Nephron progenitor cell (in vitro differentiated cells): ENCODE measurements around the gene CENPP.
"Not testable (repeated sequence)": the region's sequence is repeated elsewhere in the genome, so short reads cannot be mapped to it uniquely, and the experiment has no call there.

ENCODE experiments used
- DNase-seq: peaks from one replicate; pipeline ENCODE4 v3.0.0; 2021
- H3K27ac Mint-ChIP-seq: 2 replicates; pipeline ENCODE4 v1.8.0; 2021; ENCODE audit warnings: mild to moderate bottlenecking, moderate library complexity, mixed read lengths
- H3K27me3 Mint-ChIP-seq: 2 replicates; pipeline ENCODE4 v1.8.0; 2021; ENCODE audit warnings: mild to moderate bottlenecking, low read depth, mixed read lengths; ENCODE audit not compliant: poor library complexity
- H3K36me3 Mint-ChIP-seq: 2 replicates; pipeline ENCODE4 v1.8.0; 2021; ENCODE audit warnings: low read depth, mixed read lengths
- H3K4me1 Mint-ChIP-seq: 2 replicates; pipeline ENCODE4 v1.8.0; 2021; ENCODE audit warnings: mixed read lengths
- H3K4me3 Mint-ChIP-seq: 2 replicates; pipeline ENCODE4 v1.8.0; 2021; ENCODE audit warnings: mild to moderate bottlenecking, moderate library complexity, mixed read lengths
- H3K9me3 Mint-ChIP-seq: 2 replicates; pipeline ENCODE4 v1.8.0; 2021; ENCODE audit warnings: mild to moderate bottlenecking, moderate library complexity, mixed read lengths
- TF ChIP-seq, protein P1 (sequence below): fragments of 200-600 bp; sonication (generic); IDR thresholded peaks from 2 replicates; pipeline ENCODE4 v1.5.0; 2021; ENCODE audit warnings: antibody characterized with exemption

Gene CENPP

GRCh38 chr9:92407818-92408217 lies 82.1 kb downstream of the CENPP start:
- no peak overlapping the region for H3K27ac Mint-ChIP-seq
- peaks cover 18% of the 10 kb centered on the region for H3K4me1 Mint-ChIP-seq
- no peak for DNase-seq
- TF ChIP-seq, protein P1, sequence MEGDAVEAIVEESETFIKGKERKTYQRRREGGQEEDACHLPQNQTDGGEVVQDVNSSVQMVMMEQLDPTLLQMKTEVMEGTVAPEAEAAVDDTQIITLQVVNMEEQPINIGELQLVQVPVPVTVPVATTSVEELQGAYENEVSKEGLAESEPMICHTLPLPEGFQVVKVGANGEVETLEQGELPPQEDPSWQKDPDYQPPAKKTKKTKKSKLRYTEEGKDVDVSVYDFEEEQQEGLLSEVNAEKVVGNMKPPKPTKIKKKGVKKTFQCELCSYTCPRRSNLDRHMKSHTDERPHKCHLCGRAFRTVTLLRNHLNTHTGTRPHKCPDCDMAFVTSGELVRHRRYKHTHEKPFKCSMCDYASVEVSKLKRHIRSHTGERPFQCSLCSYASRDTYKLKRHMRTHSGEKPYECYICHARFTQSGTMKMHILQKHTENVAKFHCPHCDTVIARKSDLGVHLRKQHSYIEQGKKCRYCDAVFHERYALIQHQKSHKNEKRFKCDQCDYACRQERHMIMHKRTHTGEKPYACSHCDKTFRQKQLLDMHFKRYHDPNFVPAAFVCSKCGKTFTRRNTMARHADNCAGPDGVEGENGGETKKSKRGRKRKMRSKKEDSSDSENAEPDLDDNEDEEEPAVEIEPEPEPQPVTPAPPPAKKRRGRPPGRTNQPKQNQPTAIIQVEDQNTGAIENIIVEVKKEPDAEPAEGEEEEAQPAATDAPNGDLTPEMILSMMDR: no peak
- no peaks in the 10 kb centered on the region for H3K27me3 Mint-ChIP-seq
- no peak overlapping the region for H3K4me3 Mint-ChIP-seq
- H3K36me3 Mint-ChIP-seq: no peaks in the 10 kb centered on the region
- no peaks in the 10 kb centered on the region for H3K9me3 Mint-ChIP-seq

DNA sequence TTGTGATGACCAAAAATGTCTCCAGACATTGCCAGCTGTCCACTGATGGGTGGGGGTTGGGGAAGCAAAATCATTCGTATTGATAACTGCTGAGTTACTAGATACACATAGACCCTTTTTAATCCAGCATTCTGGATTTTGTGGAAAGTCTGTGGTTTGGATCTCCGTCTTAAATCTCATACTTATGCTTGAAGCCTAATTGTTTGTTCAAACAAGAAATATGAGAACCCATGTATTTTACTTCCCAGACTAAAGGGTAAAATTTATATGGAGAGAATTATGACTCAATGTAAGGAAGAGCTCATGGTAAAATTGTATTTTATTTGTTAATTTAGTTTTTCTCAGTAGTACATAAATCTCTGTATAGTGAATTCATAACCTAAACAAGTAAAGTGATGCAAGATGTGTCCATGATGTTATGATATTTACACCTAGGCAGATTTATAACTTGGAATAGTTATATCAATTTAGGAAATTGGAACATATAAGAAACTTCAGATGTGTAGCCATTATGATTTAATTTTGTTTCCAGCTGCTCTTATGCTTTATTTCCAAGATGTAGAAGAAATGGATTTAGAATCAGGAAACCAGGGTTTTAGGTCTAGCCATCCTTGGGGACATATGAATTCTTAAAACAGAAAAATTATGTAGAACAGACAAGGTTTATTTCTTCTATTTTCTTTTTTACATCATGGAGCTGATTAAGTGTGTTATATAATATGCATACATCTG lies 83.2 kb downstream of the CENPP start:
- H3K4me3 Mint-ChIP-seq: no peak overlapping the region
- no peaks in the 10 kb centered on the region for H3K36me3 Mint-ChIP-seq
- peaks cover 18% of the 10 kb centered on the region for H3K4me1 Mint-ChIP-seq
- DNase-seq: no peak
- H3K27ac Mint-ChIP-seq: no peak overlapping the region
- no peaks in the 10 kb centered on the region for H3K9me3 Mint-ChIP-seq
- no peaks in the 10 kb centered on the region for H3K27me3 Mint-ChIP-seq
- TF ChIP-seq, protein P1: no peak

DNA sequence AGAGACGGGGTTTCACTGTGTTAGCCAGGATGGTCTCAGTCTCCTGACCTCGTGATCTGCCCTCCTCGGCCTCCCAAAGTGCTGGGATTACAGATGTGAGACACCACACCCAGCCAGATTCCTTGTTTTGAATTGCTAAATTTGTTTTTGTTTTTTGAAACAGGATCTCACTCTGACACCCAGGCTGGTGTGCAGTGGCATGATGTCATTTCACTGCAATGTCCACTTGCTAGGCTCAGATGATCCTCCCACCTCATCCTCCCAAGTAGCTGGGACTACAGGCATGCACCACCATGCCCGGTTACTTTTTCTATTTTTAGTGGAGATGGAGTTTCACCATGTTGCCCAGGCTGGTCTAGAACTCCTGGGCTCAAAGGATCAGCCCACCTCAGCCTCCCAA lies 85.4 kb downstream of the CENPP start:
- not testable (repeated sequence) for H3K4me1 Mint-ChIP-seq, H3K36me3 Mint-ChIP-seq, H3K9me3 Mint-ChIP-seq, H3K27ac Mint-ChIP-seq, H3K27me3 Mint-ChIP-seq, DNase-seq, H3K4me3 Mint-ChIP-seq

GRCh38 chr9:92414566-92414965 lies 88.8 kb downstream of the CENPP start:
- Mint-ChIP-seq H3K27ac (no peak overlapping the region), H3K36me3 (no peaks in the 10 kb centered on the region), H3K4me1 (no peaks in the 10 kb centered on the region), H3K4me3 (no peak overlapping the region), H3K9me3 (no peaks in the 10 kb centered on the region), H3K27me3 (no peaks in the 10 kb centered on the region)
- TF ChIP-seq, protein P1: no peak
- DNase-seq: no peak

- no peaks in the 10 kb centered on the region for H3K4me1 Mint-ChIP-seq
- H3K4me3 Mint-ChIP-seq: no peak overlapping the region
- no peak for DNase-seq
Observed at GRCh38 chr9:92422611-92423338, 97.0 kb downstream of the CENPP start.

DNA sequence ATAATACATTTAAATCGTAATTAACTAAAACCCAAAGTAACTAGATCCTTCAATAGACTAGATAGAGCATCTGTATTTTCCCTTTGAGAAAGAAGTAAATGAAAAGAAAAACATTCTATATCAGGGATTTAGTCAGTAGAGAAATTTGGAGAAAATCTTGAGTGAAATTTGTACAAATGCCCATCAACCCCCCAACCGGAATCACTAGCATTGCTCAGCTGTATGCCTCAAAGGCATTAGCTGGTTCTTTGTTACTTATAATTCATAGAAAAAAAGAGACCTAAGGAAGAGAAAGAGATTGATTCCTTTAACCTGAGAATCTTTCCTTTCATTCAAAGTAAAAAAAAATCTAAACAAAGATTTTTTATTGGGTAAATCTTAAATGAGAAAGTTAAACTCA lies 97.9 kb downstream of the CENPP start:
- no peaks in the 10 kb centered on the region for H3K36me3 Mint-ChIP-seq
- TF ChIP-seq, protein P1: no peak
- no peak overlapping the region for H3K4me3 Mint-ChIP-seq
- no peaks in the 10 kb centered on the region for H3K9me3 Mint-ChIP-seq
- no peaks in the 10 kb centered on the region for H3K4me1 Mint-ChIP-seq
- no peak for DNase-seq
- H3K27me3 Mint-ChIP-seq: no peaks in the 10 kb centered on the region
- H3K27ac Mint-ChIP-seq: no peak overlapping the region

More at GRCh38 chr9:92422611-92423338, 97.0 kb downstream of the CENPP start:
- no peak overlapping the region for H3K27ac Mint-ChIP-seq
- H3K27me3 Mint-ChIP-seq: no peaks in the 10 kb centered on the region
- H3K9me3 Mint-ChIP-seq: no peaks in the 10 kb centered on the region
- TF ChIP-seq, protein P1: no peak
- H3K36me3 Mint-ChIP-seq: no peaks in the 10 kb centered on the region
